Gastrocnemius medialis (tissue), 4 donors: Measurements from ENCODE around the gene KLRF2.

ENCODE experiments used
- CTCF ChIP-seq, 5 experiments: fragments of 450-650 bp in 3 of 5; fragments of 200-600 bp in 2 of 5; sonication (generic) in 2 of 5; IDR thresholded peaks in 4 of 5; conservative IDR thresholded peaks in 1 of 5; 1 replicate in 4 of 5; 2 replicates in 1 of 5; pipeline ENCODE4 v1.5.1; 2016 to 2019; ENCODE audit warnings: antibody characterized with exemption in 5 of 5, mild to moderate bottlenecking in 3 of 5, moderate library complexity in 3 of 5
- POLR2A ChIP-seq, 2 donors: fragments of 450-650 bp; IDR thresholded peaks; one replicate each; pipeline ENCODE4 v1.6.1; 2017; ENCODE audit warnings: antibody characterized with exemption in 2 of 2, mild to moderate bottlenecking in 2 of 2, moderate library complexity in 2 of 2

GRCh38 chr12:9851050-9851449 is 30.2 kb upstream of the KLRF2 start:
- TF ChIP-seq CTCF (IDR thresholded peaks at IDR 0.05 in 4 of 5, conservative IDR thresholded peaks at IDR 0.05 in 1 of 5) = no peak
- TF ChIP-seq POLR2A (IDR thresholded peaks at IDR 0.05) = no peak
